Testis (tissue), 2 donors: ENCODE measurements around the gene DLGAP3.

Source experiments
- POLR2A ChIP-seq: fragments of 450-650 bp; IDR thresholded peaks from one replicate; pipeline ENCODE4 v1.6.1; 2017; ENCODE audit warnings: antibody characterized with exemption, mild to moderate bottlenecking, moderate library complexity
- TF ChIP-seq, protein P1 (sequence below), 3 experiments: fragments of 450-650 bp in 2 of 3; fragments of 200-600 bp in 1 of 3; sonication (generic) in 1 of 3; IDR thresholded peaks; one replicate each; pipeline ENCODE4 v1.5.1; 2016 to 2019; ENCODE audit warnings: antibody characterized with exemption in 3 of 3, mild to moderate bottlenecking in 2 of 3, moderate library complexity in 1 of 3

DNA sequence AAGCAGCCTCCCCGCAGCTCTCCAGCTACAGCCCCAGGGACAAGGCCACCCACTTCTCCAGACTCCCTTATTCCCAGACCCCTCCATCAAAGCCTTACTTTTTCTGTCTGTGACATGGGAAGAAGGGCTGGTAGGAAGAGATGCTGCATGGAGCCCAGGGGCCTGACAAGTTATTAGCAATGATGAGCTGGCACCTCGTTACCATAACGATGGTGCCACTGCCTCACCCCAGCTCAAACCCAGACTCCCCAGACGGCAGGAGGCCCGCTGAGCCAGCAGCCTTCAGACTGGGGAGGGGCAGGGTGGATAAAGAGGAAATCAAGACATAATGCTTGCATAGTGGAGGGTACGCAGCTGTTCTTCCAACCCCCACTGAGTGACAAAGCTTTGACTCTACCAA is 3.3 kb downstream of the DLGAP3 start:
- TF ChIP-seq, protein P1, sequence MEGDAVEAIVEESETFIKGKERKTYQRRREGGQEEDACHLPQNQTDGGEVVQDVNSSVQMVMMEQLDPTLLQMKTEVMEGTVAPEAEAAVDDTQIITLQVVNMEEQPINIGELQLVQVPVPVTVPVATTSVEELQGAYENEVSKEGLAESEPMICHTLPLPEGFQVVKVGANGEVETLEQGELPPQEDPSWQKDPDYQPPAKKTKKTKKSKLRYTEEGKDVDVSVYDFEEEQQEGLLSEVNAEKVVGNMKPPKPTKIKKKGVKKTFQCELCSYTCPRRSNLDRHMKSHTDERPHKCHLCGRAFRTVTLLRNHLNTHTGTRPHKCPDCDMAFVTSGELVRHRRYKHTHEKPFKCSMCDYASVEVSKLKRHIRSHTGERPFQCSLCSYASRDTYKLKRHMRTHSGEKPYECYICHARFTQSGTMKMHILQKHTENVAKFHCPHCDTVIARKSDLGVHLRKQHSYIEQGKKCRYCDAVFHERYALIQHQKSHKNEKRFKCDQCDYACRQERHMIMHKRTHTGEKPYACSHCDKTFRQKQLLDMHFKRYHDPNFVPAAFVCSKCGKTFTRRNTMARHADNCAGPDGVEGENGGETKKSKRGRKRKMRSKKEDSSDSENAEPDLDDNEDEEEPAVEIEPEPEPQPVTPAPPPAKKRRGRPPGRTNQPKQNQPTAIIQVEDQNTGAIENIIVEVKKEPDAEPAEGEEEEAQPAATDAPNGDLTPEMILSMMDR (IDR thresholded peaks at IDR 0.05): no peak
- TF ChIP-seq POLR2A: no peak
